K562 treated with DMSO at 1 percent for 12 hours (cell line): ENCODE data around the gene MNX1. TPM values are rescaled to one million over a fixed set of nuclear protein-coding genes. Genes with fewer than 3 reads are reported as not detected.

Source experiments
- total RNA-seq: library from RNA; unstranded; fragments of 300-600 nt; gene quantifications from 2 replicates; pipeline ENCODE4 v1.2.3, GENCODE V29; 2022; ENCODE audit not compliant: insufficient read depth

Gene MNX1
- total RNA-seq, result 6.2 and 6.9 TPM in 2 replicates

DNA sequence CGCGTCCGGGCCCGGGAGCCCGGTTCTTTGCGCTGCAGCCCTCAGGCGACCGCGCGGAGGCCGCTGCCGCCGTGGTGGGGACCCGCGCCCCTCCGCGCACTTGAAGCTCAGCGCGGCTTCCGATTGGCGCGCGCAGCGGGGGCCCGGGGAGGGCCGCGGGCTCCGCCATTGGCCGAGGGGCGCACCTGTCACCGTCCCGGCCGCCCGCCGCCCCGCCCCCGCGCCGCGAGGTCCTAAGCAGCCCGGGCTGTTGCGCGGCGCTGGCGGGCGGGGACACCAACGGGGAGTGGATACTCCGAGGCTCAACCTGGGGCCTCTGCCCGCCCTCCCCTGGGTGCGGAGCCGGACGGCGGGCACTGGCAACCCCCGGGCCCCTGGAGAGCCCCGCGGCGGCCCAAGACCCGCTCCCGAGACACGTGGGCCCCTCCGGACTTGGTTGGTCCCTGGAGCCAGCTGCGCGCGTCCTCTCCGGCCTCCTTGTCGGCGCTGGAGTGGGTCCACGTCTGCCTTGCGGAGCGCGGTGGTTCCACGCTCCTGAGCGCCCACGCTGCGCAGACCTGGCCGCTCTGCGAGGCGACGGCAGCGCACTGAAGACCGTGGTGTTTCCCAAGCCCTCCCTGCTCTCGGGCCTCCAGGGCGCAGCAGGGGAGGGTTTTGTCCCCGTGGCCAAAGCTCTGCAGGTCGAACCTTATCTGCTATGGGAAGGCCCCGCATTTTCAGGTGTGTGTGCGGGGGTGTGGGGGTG is at the start of gene MNX1:
MNX1 (minus strand) TSS at position 76 of the 745 bp plus-strand sequence. CDS start 313 bp downstream, outside the sequence.

Other genes starting within 250 kb of the MNX1 start
- 16.6 and 41.0 TPM in 2 replicates for gene LMBR1, start 117.5 kb downstream of the MNX1 start, total RNA-seq
- 4.5 and 14.8 TPM in 2 replicates for gene NOM1, start 61.0 kb downstream of the MNX1 start, total RNA-seq
- gene UBE3C, start 128.3 kb upstream of the MNX1 start, total RNA-seq, result 19.4 and 54.7 TPM in 2 replicates